ENCODE data around the gene SRRM5.

DNA sequence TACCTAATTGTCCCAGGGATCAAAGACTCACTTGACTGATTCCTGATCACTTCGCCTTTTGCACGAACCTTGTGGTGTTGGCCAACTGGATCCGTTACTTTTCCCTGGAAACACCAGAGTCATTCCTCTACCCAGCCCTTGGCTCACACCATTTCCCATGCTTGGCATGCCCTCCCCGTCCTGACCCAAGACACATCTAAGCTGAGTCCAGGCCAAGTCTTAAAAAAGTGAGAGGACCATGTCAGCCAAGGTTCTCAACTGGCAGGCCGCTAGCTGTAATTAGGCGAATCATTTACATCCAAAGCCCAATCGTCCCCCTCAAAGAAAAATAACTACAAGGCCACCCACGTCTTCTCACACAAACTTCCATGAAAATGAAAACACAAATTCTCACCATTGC is 46.6 kb downstream of the SRRM5 start:
- TF ChIP-seq POLR2A (IDR thresholded peaks at IDR 0.05), result no peak
- TF ChIP-seq, protein P1, sequence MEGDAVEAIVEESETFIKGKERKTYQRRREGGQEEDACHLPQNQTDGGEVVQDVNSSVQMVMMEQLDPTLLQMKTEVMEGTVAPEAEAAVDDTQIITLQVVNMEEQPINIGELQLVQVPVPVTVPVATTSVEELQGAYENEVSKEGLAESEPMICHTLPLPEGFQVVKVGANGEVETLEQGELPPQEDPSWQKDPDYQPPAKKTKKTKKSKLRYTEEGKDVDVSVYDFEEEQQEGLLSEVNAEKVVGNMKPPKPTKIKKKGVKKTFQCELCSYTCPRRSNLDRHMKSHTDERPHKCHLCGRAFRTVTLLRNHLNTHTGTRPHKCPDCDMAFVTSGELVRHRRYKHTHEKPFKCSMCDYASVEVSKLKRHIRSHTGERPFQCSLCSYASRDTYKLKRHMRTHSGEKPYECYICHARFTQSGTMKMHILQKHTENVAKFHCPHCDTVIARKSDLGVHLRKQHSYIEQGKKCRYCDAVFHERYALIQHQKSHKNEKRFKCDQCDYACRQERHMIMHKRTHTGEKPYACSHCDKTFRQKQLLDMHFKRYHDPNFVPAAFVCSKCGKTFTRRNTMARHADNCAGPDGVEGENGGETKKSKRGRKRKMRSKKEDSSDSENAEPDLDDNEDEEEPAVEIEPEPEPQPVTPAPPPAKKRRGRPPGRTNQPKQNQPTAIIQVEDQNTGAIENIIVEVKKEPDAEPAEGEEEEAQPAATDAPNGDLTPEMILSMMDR (IDR thresholded peaks at IDR 0.05), result no peak
